Measurements from ENCODE around the gene SMS.

The SMS gene

DNA sequence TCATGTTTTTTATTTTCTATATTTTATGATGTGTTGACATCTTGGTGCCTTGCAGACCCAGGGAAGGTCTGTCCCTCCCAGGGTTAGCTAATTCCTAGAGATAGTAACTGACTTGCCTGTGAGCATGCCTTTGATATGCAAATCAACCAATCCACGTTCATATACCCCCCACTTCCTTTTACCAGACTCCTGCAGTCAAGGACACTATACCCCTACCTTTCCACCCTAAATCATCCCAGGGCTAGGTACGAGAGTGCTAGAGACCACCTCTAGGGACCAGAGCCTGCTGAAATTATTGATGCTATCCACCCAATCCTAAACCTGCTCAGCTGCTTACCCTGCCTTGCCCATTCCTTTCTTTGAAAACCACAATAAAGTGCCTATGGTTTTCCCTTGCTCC, 84.1 kb downstream of the SMS start:
- Histone ChIP-seq H3K9me3 (ENCODE audit: control insufficient read depth in 5 of 5, low read length in 5 of 5) (peaks cover 0 to 3% (median 2%) of the 10 kb centered on the region in 5 donors), H3K9ac (ENCODE audit: low read length in 5 of 5) (no peak overlapping the region)

DNA sequence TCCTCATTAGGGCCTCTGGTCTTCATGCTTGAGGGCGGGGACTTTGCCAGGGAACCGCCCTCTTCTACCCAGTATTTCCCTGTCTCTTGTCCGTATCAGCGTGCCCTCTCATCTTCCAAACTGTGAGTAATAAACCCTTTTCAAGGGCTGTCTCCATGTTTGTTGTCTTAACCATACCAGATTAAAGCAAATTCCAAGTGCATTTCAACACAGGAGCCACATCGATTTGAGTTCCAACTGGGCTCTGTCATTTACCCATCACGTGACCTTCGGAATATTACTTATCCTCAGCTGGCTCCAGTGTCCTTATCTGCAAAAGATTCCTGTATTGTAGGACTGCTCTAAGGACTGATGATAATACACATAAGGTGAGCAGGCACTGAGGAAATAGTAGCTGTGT, 85.2 kb downstream of the SMS start:
- H3K36me3 ChIP-seq (ENCODE audit: control insufficient read depth in 5 of 5, insufficient read depth in 5 of 5, low read length in 5 of 5): no peaks in the 10 kb centered on the region
- H3K27me3 ChIP-seq (ENCODE audit: control insufficient read depth in 5 of 5, insufficient read depth in 4 of 5, low read length in 5 of 5): peaks cover 0 to 15% (median 0%) of the 10 kb centered on the region in 5 donors
- no peak overlapping the region for H3K4me3 ChIP-seq (ENCODE audit: low read depth in 1 of 5, low read length in 5 of 5)
- H3K9me3 ChIP-seq (ENCODE audit: control insufficient read depth in 5 of 5, low read length in 5 of 5): peaks cover 0 to 5% (median 2%) of the 10 kb centered on the region in 5 donors
- no peak overlapping the region for H3K27ac ChIP-seq (ENCODE audit: low read depth, low read length)
- no peak overlapping the region for H3K9ac ChIP-seq (ENCODE audit: low read length in 5 of 5)
- no peaks in the 10 kb centered on the region for H3K4me1 ChIP-seq (ENCODE audit: control insufficient read depth in 5 of 5, insufficient read depth in 5 of 5, low read length in 5 of 5)

More for the DNA sequence above, 84.1 kb downstream of the SMS start:
- Histone ChIP-seq H3K27me3 (ENCODE audit: control insufficient read depth in 5 of 5, insufficient read depth in 4 of 5, low read length in 5 of 5) (peaks cover 0 to 11% (median 6%) of the 10 kb centered on the region in 5 donors), H3K36me3 (ENCODE audit: control insufficient read depth in 5 of 5, insufficient read depth in 5 of 5, low read length in 5 of 5) (no peaks in the 10 kb centered on the region), H3K27ac (ENCODE audit: low read depth, low read length) (no peak overlapping the region), H3K4me3 (ENCODE audit: low read depth in 1 of 5, low read length in 5 of 5) (no peak overlapping the region), H3K4me1 (ENCODE audit: control insufficient read depth in 5 of 5, insufficient read depth in 5 of 5, low read length in 5 of 5) (no peaks in the 10 kb centered on the region)

DNA sequence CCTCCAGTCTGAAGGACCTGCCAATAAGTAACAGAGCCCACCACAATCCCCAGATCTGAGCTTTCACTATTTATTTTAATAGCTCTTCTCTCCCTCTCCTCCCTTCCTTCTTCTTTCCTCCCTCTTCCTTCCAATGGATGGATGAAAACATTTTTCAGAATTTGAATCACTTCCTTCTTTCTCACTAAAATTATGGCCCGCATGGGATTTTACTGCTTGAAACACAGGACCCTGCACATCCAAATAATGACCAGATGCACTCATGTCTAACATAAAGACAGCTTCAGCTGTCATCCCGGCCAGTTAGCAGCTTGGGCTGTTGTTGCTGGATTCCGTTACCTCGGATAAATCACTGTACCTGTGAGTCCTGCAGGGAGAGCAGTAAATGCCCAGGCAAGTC, 86.2 kb downstream of the SMS start:
- no peak overlapping the region for H3K4me3 ChIP-seq (ENCODE audit: low read depth in 1 of 5, low read length in 5 of 5)
- H3K36me3 ChIP-seq (ENCODE audit: control insufficient read depth in 5 of 5, insufficient read depth in 5 of 5, low read length in 5 of 5): no peaks in the 10 kb centered on the region
- peaks cover 0 to 5% (median 0%) of the 10 kb centered on the region in 5 donors for H3K9me3 ChIP-seq (ENCODE audit: control insufficient read depth in 5 of 5, low read length in 5 of 5)
- peaks cover 0 to 14% (median 4%) of the 10 kb centered on the region in 5 donors for H3K27me3 ChIP-seq (ENCODE audit: control insufficient read depth in 5 of 5, insufficient read depth in 4 of 5, low read length in 5 of 5)
- H3K4me1 ChIP-seq (ENCODE audit: control insufficient read depth in 5 of 5, insufficient read depth in 5 of 5, low read length in 5 of 5): no peaks in the 10 kb centered on the region
- no peak overlapping the region for H3K27ac ChIP-seq (ENCODE audit: low read depth, low read length)
- H3K9ac ChIP-seq (ENCODE audit: low read length in 5 of 5): no peak overlapping the region

DNA sequence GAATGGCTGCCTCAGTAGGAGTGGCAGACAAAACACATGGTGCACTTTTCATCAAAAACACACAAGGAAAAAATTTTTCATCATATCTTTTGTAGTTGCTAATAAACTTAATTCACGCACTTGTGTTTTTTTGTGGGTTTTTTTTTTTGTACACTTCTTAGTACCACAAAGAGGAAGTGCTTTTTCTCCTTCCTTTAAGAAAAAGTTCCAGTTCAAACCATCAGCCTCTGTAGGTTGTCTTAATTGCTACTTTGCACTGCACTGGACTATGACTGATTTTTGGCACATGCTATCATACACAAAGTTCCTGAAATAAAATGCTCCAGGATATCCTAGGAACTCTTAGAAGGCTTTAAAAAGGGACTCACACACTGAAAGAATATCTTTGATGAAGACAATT, 91.6 kb downstream of the SMS start, which contains the start of gene PHEX:
PHEX (plus strand) TSS at position 242 of the 400 bp plus-strand sequence. CDS start 681 bp downstream, outside the sequence.
- H3K36me3 ChIP-seq (ENCODE audit: control insufficient read depth in 5 of 5, insufficient read depth in 5 of 5, low read length in 5 of 5): no peaks in the 10 kb centered on the region
- H3K4me1 ChIP-seq (ENCODE audit: control insufficient read depth in 5 of 5, insufficient read depth in 5 of 5, low read length in 5 of 5): no peaks in the 10 kb centered on the region
- peaks cover 0 to 5% (median 0%) of the 10 kb centered on the region in 5 donors for H3K9me3 ChIP-seq (ENCODE audit: control insufficient read depth in 5 of 5, low read length in 5 of 5)
- no peak within 1 kb of the TSS for H3K9ac ChIP-seq (ENCODE audit: low read length in 5 of 5)
- peaks cover 0 to 13% (median 3%) of the 10 kb centered on the region in 5 donors for H3K27me3 ChIP-seq (ENCODE audit: control insufficient read depth in 5 of 5, insufficient read depth in 4 of 5, low read length in 5 of 5)
- H3K27ac ChIP-seq (ENCODE audit: low read depth, low read length): no peak within 1 kb of the TSS
- no peak within 1 kb of the TSS for H3K4me3 ChIP-seq (ENCODE audit: low read depth in 1 of 5, low read length in 5 of 5)

DNA sequence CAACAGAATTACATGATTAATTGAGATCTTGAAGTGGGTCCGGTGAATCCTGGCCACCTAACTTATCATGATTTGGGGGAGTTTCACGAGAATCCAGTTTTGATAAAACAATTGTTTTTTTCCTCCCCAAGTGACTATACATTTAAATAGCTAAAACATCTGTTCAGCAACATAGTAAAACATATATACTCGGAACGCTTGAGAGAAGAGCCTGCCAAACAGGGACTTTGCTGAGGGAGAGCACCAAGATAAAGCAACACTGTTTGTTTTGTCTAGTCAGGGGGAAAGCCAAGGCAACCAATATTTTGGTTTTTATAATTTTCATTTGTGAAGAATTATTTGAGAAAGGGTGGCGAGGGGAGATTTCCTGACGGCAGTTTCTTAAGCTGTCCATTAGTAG, 92.0 kb downstream of the SMS start:
- no peak overlapping the region for H3K9ac ChIP-seq (ENCODE audit: low read length in 5 of 5)
- no peak overlapping the region for H3K27ac ChIP-seq (ENCODE audit: low read depth, low read length)
- H3K36me3 ChIP-seq (ENCODE audit: control insufficient read depth in 5 of 5, insufficient read depth in 5 of 5, low read length in 5 of 5): no peaks in the 10 kb centered on the region
- H3K4me3 ChIP-seq (ENCODE audit: low read depth in 1 of 5, low read length in 5 of 5): no peak overlapping the region
- no peaks in the 10 kb centered on the region for H3K4me1 ChIP-seq (ENCODE audit: control insufficient read depth in 5 of 5, insufficient read depth in 5 of 5, low read length in 5 of 5)
- H3K9me3 ChIP-seq (ENCODE audit: control insufficient read depth in 5 of 5, low read length in 5 of 5): peaks cover 0 to 5% (median 0%) of the 10 kb centered on the region in 5 donors
- H3K27me3 ChIP-seq (ENCODE audit: control insufficient read depth in 5 of 5, insufficient read depth in 4 of 5, low read length in 5 of 5): peaks cover 0 to 13% (median 3%) of the 10 kb centered on the region in 5 donors

DNA sequence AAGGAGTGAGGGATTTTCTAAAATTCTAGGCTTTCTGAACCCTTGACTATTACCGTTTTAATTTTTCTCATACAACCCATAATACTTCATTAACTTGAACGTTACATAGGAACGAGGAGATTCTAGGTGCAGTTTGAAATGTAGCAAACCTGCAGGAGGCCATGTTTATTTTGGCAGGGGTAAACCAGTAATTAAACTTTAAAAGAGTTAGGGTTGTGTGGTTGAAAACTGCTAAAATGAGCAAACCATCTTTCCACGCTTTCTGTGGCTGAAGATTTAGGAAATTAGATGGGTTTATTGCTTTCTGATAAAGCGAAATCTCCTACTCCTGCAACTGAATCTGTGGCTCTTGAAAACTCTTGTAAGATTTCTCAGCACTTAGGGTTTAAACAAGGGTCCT, 93.3 kb downstream of the SMS start:
- Histone ChIP-seq H3K4me3 (ENCODE audit: low read depth in 1 of 5, low read length in 5 of 5) (no peak overlapping the region), H3K27ac (ENCODE audit: low read depth, low read length) (no peak overlapping the region)

DNA sequence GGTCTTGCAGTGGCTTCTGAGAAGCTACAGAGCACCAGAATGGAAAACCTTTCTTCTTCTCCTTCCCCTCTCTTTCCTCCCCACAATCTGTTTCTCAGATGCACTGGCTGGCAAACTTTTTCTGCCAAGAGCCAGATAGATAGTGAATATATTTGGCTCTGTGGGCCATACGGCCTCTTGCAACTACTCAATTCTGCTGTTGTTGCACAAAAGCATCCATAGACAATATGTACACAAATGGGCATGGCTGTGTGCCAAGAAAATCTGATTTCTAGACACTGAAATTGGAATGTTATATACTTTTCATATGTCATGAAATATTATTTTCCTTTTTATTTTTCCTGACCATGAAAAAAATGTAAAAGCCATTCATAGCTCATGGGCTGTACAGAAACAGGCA, 94.7 kb downstream of the SMS start:
- H3K27ac ChIP-seq (ENCODE audit: low read depth, low read length): no peak overlapping the region
- no peaks in the 10 kb centered on the region for H3K9me3 ChIP-seq (ENCODE audit: control insufficient read depth in 5 of 5, low read length in 5 of 5)
- no peak overlapping the region for H3K9ac ChIP-seq (ENCODE audit: low read length in 5 of 5)
- no peaks in the 10 kb centered on the region for H3K36me3 ChIP-seq (ENCODE audit: control insufficient read depth in 5 of 5, insufficient read depth in 5 of 5, low read length in 5 of 5)
- no peaks in the 10 kb centered on the region for H3K4me1 ChIP-seq (ENCODE audit: control insufficient read depth in 5 of 5, insufficient read depth in 5 of 5, low read length in 5 of 5)
- no peak overlapping the region for H3K4me3 ChIP-seq (ENCODE audit: low read depth in 1 of 5, low read length in 5 of 5)
- peaks cover 0 to 4% (median 0%) of the 10 kb centered on the region in 5 donors for H3K27me3 ChIP-seq (ENCODE audit: control insufficient read depth in 5 of 5, insufficient read depth in 4 of 5, low read length in 5 of 5)

More for the DNA sequence above, 93.3 kb downstream of the SMS start:
- H3K27me3 ChIP-seq (ENCODE audit: control insufficient read depth in 5 of 5, insufficient read depth in 4 of 5, low read length in 5 of 5): peaks cover 0 to 13% (median 3%) of the 10 kb centered on the region in 5 donors
- H3K36me3 ChIP-seq (ENCODE audit: control insufficient read depth in 5 of 5, insufficient read depth in 5 of 5, low read length in 5 of 5): no peaks in the 10 kb centered on the region
- H3K9me3 ChIP-seq (ENCODE audit: control insufficient read depth in 5 of 5, low read length in 5 of 5): peaks cover 0 to 5% (median 0%) of the 10 kb centered on the region in 5 donors
- H3K4me1 ChIP-seq (ENCODE audit: control insufficient read depth in 5 of 5, insufficient read depth in 5 of 5, low read length in 5 of 5): no peaks in the 10 kb centered on the region
- H3K9ac ChIP-seq (ENCODE audit: low read length in 5 of 5): no peak overlapping the region

DNA sequence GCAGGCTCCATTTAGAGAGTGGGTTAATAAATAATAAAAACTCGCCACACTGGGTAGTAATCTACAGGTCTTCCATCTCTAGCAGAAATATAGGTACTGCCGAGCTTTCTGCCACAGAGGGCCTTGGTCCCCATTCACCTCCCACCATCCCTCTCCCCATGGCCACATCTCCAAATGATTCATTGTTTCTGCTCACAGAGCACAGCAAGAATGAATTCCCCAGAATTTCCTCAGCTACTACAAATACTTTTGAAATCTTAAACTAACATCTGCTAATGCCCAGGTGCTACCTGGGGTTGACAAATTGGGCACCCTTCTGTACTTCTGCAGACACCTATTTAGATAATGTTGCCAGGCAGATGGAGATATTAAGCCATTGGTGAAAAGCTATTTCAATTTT, 96.7 kb downstream of the SMS start:
- no peaks in the 10 kb centered on the region for H3K36me3 ChIP-seq (ENCODE audit: control insufficient read depth in 5 of 5, insufficient read depth in 5 of 5, low read length in 5 of 5)
- H3K4me1 ChIP-seq (ENCODE audit: control insufficient read depth in 5 of 5, insufficient read depth in 5 of 5, low read length in 5 of 5): no peaks in the 10 kb centered on the region
- peaks cover 0 to 2% (median 0%) of the 10 kb centered on the region in 5 donors for H3K27me3 ChIP-seq (ENCODE audit: control insufficient read depth in 5 of 5, insufficient read depth in 4 of 5, low read length in 5 of 5)

DNA sequence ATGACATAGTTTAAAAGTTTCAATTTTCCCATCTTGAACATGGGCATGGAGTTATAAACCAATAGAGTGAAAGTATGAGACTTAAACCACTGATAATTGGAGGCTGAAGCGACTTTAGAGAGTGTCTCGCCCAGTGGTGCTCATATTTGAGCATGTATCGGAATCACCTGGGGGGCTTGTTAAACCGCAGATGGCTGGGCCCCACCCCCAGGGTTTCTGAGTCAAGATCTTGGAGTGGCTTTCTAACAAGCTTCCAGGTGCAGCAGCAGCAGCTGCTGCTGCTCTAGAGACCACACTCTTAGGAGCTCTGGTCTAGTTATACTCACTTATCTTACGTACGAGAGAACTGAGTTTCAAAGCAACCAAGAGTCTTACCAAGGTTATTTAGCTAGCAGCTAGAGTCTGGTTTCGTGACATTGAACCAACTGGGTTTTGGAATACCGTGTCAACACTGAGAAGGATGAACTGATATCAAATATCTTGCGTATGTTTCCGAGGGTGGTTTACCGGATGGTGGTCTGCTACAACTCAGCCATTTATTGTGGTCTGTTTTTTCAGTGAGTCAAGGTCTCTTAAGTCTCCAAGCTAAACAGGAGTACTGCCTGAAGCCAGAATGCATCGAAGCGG, 97.5 kb downstream of the SMS start:
- Histone ChIP-seq H3K9me3 (ENCODE audit: control insufficient read depth in 5 of 5, low read length in 5 of 5) (no peaks in the 10 kb centered on the region), H3K4me1 (ENCODE audit: control insufficient read depth in 5 of 5, insufficient read depth in 5 of 5, low read length in 5 of 5) (no peaks in the 10 kb centered on the region), H3K27me3 (ENCODE audit: control insufficient read depth in 5 of 5, insufficient read depth in 4 of 5, low read length in 5 of 5) (peaks cover 0 to 4% (median 0%) of the 10 kb centered on the region in 5 donors), H3K9ac (ENCODE audit: low read length in 5 of 5) (no peak overlapping the region), H3K36me3 (ENCODE audit: control insufficient read depth in 5 of 5, insufficient read depth in 5 of 5, low read length in 5 of 5) (no peaks in the 10 kb centered on the region), H3K27ac (ENCODE audit: low read depth, low read length) (no peak overlapping the region), H3K4me3 (ENCODE audit: low read depth in 1 of 5, low read length in 5 of 5) (no peak overlapping the region)

More for the DNA sequence above, 96.7 kb downstream of the SMS start:
- Histone ChIP-seq H3K27ac (ENCODE audit: low read depth, low read length) (no peak overlapping the region), H3K4me3 (ENCODE audit: low read depth in 1 of 5, low read length in 5 of 5) (no peak overlapping the region), H3K9ac (ENCODE audit: low read length in 5 of 5) (no peak overlapping the region), H3K9me3 (ENCODE audit: control insufficient read depth in 5 of 5, low read length in 5 of 5) (no peaks in the 10 kb centered on the region)

DNA sequence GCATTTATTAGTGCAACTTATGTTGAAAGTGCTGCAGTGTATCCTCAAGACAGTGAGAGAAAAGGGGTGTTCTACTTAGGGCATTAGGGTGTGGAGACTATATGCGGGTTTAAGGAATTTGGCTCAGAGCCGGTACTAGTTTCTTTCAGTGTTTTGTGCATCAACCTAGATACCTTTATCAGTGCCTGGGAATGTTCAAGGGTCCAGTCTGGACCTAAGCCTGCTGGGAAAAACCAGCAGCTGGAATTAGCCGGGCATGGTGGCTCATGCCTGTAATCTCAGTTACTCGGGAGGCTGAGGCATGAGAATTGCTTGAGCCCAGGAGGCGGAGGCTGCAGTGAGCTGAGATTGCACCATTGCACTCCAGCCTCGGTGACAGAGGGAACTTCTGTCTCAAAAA, 99.0 kb downstream of the SMS start:
- Histone ChIP-seq H3K9ac (ENCODE audit: low read length in 5 of 5) (no peak overlapping the region), H3K4me3 (ENCODE audit: low read depth in 1 of 5, low read length in 5 of 5) (no peak overlapping the region), H3K36me3 (ENCODE audit: control insufficient read depth in 5 of 5, insufficient read depth in 5 of 5, low read length in 5 of 5) (no peaks in the 10 kb centered on the region), H3K4me1 (ENCODE audit: control insufficient read depth in 5 of 5, insufficient read depth in 5 of 5, low read length in 5 of 5) (no peaks in the 10 kb centered on the region), H3K9me3 (ENCODE audit: control insufficient read depth in 5 of 5, low read length in 5 of 5) (no peaks in the 10 kb centered on the region), H3K27me3 (ENCODE audit: control insufficient read depth in 5 of 5, insufficient read depth in 4 of 5, low read length in 5 of 5) (peaks cover 0 to 4% (median 0%) of the 10 kb centered on the region in 5 donors), H3K27ac (ENCODE audit: low read depth, low read length) (no peak overlapping the region)

All from subcutaneous abdominal adipose tissue (tissue), 5 donors.